GM12875 (cell line): ENCODE results near the gene TUBGCP2.
A peak's percentile ranks its signal among the peaks of the same experiment; 100 is the strongest.

Source experiments
- H3K4me3 ChIP-seq: one replicate; pipeline ENCODE4 v1.5.1; 2011; ENCODE audit warnings: low read depth, low read length, control low read depth
- CTCF ChIP-seq: IDR thresholded peaks from 2 replicates; pipeline ENCODE4 v1.5.1; 2011; ENCODE audit warnings: low read depth, mild to moderate bottlenecking, control low read depth, inconsistent platforms, low read length, moderate library complexity, borderline replicate concordance; ENCODE audit not compliant: insufficient read depth

Gene TUBGCP2

DNA sequence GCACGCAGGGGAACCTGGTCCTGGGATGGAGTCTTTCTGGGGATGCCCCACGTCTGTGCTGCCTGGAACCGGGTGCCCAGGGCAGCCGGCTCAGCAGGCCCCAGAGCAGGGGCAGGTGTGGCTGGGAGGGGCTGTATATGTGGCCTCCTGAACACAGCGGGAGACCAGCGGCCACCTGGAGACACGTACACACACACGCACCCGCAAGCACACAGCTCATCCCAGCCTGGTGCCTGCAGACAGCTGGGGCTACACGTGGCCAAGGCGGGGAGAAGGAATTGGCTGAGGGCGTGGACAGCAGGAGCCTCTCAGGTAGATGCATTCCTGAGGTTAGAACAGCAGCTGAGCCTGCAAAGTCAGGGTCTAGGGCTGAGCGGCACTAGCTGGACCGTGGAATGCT, 46.0 kb downstream of the TUBGCP2 start:
- H3K4me3 ChIP-seq, result no peak overlapping the region
- no peak for TF ChIP-seq CTCF

DNA sequence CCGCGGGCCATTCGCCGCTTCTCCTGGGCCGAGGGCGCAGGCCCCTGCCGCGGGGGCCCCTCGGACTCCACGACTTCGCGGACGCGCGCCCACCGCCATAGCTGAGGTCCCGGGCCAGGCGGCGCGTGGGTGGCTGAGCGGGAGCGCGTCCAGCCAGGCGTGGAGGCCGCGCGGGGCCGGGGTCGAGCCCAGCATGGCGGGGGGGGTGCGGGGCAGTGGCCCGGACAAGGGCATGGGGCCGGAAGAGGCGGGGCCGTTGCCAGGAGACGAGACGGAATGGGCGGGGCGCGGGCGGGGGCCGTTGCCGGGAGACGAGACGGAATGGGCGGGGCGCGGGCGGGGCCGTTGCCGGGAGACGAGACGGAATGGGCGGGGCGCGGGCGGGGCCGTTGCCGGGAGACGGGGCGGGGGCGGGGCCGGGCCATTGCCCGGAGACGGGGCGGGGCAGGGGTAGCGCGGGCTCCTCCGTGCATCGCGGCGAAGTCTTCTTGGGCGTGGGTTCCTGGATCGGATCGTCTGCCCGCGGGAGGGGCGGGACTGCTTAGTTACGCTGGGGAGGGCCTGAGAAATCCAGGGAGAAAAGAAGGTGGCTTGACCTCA, 46.8 kb downstream of the TUBGCP2 start:
- H3K4me3 ChIP-seq, result peak overlapping the region; percentile 68
- no peak for TF ChIP-seq CTCF

DNA sequence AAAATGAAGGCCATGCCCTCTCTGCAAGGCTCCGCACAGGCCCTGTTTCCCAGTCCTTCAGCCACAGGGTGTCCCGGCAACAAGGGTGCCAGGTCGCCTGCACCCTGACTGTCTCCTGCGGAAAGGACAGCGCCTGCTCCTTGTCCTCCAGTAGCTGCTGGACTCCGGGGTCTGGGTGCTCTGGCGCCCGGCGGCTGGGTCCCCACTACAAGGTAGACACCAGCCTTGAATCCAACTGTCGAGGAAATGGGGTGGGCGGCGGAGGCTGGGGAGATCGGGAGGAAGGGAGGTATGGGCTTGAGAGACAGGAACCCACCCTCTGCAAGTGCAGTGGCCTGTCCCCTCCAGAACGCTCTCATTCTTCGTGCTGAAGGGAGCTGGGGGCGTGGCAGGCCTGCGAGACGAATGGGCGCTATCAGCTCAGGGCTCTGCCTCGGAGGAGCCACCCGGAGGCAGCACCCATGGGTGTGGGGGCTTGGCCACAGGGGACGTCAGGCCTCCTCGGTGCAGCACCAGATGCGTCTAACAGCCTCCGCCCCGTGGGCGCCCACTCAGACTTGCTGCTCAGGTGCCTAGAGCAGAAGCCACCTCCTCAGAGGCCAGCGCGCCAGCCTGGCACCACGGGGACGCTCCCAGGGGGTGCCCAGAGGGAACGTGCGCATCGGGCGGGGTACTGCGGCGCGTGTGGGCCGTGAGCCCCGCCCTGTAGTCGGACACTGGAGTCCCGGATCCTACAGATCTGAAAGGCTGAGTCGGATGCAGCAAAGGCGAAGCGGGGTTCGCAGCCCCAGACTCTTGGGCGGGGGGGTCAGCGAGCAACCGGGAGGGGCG, 47.6 kb downstream of the TUBGCP2 start:
- no peak for TF ChIP-seq CTCF
- peak overlapping the region; percentile 68 for H3K4me3 ChIP-seq

DNA sequence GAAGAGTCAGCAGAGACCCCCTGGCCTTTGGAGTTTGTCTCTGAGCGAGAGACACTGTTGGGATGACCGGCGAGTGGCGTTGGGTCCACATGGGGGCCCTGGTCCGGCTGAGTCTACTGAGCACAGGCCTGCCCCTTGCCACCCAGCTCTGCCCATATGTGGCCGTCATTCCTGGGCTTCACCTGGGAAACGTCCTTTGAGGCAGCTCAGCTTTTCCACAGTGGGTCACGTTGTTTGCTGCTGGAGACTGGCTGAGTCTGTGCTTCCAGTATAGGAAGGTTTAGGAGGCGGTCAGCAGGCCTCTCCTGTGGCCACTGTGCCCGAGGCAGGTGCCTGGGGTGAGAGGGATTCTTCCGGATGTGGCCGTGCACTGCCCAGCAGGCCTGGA, 49.1 kb downstream of the TUBGCP2 start:
- no peak for TF ChIP-seq CTCF
- H3K4me3 ChIP-seq, result no peak overlapping the region

- no peak overlapping the region for H3K4me3 ChIP-seq
- no peak for TF ChIP-seq CTCF
These were observed 49.7 kb downstream of the TUBGCP2 start for GRCh38 chr10:133258818-133259601.

GRCh38 chr10:133258066-133258817, 50.4 kb downstream of the TUBGCP2 start:
- TF ChIP-seq CTCF, result no peak
- H3K4me3 ChIP-seq, result no peak overlapping the region
